Measurements from ENCODE around the gene DIP2A. TPM values are rescaled to one million over a fixed set of nuclear protein-coding genes. Genes with fewer than 3 reads are reported as not detected.

Gene DIP2A
- total RNA-seq, 1 donor from 2014 or later: 20.9 TPM

DNA sequence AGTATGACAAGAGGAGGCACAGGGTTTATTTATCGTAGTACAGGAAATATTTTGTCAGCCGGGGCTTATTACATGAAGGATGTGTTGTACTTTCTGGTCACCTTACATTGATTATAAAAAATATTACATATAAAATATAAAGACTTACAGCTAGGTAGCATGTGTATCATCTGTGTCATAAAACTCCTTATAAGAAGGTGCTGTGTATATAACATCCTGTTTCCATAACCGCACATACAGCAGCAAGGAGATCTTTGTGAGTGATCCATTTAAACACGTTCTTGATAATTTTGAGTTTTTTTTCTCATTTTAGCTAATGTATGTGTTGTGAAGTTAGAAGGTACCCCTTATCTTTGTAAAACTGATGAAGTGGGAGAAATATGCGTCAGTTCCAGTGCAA is 86.1 kb downstream of the DIP2A start:
- TF ChIP-seq, protein P1, sequence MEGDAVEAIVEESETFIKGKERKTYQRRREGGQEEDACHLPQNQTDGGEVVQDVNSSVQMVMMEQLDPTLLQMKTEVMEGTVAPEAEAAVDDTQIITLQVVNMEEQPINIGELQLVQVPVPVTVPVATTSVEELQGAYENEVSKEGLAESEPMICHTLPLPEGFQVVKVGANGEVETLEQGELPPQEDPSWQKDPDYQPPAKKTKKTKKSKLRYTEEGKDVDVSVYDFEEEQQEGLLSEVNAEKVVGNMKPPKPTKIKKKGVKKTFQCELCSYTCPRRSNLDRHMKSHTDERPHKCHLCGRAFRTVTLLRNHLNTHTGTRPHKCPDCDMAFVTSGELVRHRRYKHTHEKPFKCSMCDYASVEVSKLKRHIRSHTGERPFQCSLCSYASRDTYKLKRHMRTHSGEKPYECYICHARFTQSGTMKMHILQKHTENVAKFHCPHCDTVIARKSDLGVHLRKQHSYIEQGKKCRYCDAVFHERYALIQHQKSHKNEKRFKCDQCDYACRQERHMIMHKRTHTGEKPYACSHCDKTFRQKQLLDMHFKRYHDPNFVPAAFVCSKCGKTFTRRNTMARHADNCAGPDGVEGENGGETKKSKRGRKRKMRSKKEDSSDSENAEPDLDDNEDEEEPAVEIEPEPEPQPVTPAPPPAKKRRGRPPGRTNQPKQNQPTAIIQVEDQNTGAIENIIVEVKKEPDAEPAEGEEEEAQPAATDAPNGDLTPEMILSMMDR (conservative IDR thresholded peaks at IDR 0.05; ENCODE audit: low read depth, low read length): no peak
- DNase-seq (ENCODE audit: low read depth): no peak
- H3K4me3 ChIP-seq (ENCODE audit: low read depth, low read length): no peak overlapping the region

DNA sequence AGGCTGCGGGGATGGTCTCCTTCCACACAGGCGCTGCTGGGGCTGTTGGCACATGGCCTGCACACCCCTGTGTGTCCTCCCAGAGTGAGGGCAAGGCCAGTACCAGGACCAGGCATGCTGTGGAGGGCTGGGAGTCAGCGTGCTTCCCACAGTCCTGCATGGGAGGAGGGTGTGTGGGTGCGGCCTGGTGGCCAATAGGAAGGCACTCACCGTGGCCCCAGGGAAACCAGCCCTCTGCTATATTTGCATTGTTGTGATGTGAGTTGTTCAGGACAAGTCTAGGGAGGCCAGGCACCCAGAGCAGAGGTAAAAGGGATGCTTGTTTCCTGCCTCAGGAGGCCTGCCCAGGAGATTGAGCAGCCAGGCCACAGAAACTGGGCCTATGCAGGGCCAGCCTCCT is 86.7 kb downstream of the DIP2A start:
- no peak overlapping the region for H3K4me3 ChIP-seq (ENCODE audit: low read depth, low read length)
- TF ChIP-seq, protein P1 (conservative IDR thresholded peaks at IDR 0.05; ENCODE audit: low read depth, low read length): no peak
- DNase-seq (ENCODE audit: low read depth): no peak

DNA sequence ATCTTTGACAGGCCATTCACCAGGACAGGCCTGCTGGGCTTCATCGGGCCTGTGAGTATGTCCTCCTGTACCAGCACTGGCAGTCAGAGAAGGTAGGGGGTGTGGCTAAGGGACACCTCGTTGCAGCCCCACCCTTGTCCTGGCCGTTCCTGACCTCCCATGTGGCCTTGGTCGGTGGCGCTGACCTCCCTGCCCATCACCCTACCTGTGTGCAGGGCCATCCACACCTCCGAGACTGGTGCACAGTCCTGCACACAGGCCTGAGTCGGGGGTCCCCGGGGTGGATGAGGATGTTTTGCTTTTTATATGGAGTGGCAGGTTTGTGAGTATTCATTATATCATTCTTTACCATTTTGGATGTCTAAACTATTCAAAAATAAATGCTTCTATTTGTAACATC is 87.2 kb downstream of the DIP2A start:
- DNase-seq (ENCODE audit: low read depth): no peak
- H3K4me3 ChIP-seq (ENCODE audit: low read depth, low read length): no peak overlapping the region
- TF ChIP-seq, protein P1 (conservative IDR thresholded peaks at IDR 0.05; ENCODE audit: low read depth, low read length): no peak

DNA sequence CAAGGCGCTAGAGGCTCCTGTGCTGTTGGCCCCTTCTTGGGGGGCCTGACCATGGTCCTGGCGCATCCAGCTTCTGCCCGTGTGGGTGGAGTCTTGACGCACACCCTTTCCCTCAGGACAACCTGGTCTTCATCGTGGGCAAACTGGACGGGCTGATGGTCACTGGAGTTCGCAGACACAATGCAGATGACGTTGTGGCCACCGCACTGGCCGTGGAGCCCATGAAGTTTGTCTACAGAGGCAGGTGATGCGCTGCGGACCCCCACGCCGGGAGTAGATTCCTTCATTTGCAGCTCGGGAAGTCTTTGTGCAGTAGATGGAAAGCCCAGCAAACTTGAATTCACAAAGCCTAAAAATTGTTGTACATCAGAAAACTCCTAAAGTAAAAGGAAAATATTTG is 88.1 kb downstream of the DIP2A start:
- DNase-seq (ENCODE audit: low read depth): no peak
- TF ChIP-seq, protein P1 (conservative IDR thresholded peaks at IDR 0.05; ENCODE audit: low read depth, low read length): no peak
- no peak overlapping the region for H3K4me3 ChIP-seq (ENCODE audit: low read depth, low read length)

DNA sequence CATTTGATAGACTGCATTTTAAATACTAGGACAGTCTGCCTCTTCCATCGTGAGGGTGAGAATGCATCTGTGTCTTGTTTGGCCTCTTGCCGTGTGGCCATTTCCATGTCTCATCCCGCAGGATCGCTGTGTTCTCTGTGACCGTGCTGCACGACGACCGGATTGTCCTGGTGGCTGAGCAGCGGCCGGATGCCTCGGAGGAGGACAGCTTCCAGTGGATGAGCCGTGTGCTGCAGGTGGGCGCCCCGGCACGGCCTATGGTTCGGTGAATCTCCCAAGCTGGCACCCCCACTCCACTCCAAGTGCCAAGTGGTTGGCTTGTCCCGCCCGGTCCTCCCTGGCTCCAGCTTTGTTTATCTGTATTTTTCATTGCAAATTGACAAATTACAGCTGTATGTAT is 91.0 kb downstream of the DIP2A start:
- TF ChIP-seq, protein P1 (conservative IDR thresholded peaks at IDR 0.05; ENCODE audit: low read depth, low read length): no peak
- H3K4me3 ChIP-seq (ENCODE audit: low read depth, low read length): no peak overlapping the region
- DNase-seq (ENCODE audit: low read depth): no peak

DNA sequence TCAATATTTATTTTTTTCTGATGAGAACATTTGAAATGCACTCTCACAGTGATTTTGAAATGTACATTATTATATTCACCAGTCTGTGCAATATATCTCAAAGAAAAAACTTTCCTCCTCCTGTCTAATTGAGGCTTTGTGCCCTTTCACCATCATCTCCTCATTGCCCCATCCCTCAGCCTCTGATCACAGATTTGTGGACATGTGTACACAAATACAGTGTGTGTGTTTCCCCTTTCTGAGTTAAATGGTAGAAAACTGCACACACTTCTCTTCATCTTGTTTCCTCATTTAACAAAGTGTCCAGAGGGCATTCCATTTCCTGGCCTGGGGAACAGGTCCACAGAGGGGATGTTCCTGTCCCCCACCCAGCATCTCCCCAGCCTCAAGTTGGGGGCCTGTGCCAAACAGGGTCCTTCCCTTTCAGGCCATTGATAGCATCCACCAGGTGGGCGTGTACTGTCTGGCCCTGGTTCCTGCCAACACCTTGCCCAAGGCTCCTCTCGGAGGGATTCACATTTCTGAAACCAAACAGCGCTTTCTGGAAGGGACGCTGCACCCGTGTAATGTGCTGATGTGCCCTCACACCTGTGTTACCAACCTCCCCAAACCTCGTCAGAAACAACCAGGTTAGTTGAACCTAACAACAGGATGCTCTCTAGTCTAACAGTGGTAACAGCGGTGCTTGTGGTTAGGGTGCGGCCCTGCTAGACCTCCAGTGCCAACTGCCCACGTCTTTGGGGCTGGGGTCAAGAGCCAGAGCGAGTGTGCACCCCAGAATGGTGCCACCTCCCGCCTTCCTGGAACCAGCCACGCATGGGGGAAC is 91.6 kb downstream of the DIP2A start:
- no peak overlapping the region for H3K4me3 ChIP-seq (ENCODE audit: low read depth, low read length)

More for the DNA sequence above, 91.6 kb downstream of the DIP2A start:
- DNase-seq (ENCODE audit: low read depth): no peak
- TF ChIP-seq, protein P1 (conservative IDR thresholded peaks at IDR 0.05; ENCODE audit: low read depth, low read length): no peak
